ENCODE measurements around the gene HEATR3.

The HEATR3 gene

DNA sequence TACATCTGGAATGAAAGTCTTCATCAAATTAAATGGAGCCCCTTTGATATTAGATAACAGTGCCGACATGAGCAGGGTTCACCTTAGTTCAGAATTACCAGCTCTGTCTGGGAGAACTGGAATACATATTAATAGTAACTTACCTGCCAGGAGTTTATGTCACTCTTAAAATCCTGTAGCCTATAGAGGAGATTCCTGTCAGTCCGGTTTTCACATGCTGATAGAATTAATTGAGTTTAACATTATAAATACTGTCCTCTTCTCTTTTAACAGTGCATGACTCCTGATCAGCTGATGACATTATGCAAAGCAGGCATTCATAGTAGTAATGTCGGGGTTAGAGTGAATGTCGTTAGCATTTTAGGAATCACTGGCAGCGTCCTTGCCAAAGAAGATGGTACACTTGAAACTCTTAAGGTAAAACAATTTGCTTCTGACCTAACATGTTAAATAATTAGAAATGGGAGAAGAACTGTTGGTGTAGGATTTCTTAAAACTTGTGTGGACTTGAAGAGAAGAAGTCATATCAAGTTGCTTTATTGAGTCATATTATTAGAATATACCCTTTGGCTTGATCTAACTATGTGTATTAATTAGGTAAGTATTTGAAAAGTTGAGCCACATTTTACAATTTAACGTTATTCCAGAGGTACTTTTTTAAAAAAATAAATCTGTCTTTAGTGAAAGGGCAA is 34.3 kb downstream of the HEATR3 start:
- H2AFZ ChIP-seq (ENCODE audit: insufficient read depth, low read length, poor library complexity) = no peak overlapping the region
- H2AK5ac ChIP-seq (ENCODE audit: low read length) = no peak overlapping the region
- H4K8ac ChIP-seq (ENCODE audit: low read depth, low read length) = no peak overlapping the region
- H3K4me2 ChIP-seq (ENCODE audit: low read length) = no peak overlapping the region
- H3K23ac ChIP-seq (ENCODE audit: low read length) = no peak overlapping the region
- no peaks in the 10 kb centered on the region for H3K79me2 ChIP-seq (ENCODE audit: control insufficient read depth, insufficient read depth, low read length, poor library complexity)
- H3K4ac ChIP-seq (ENCODE audit: low read depth, low read length) = no peak overlapping the region
- H3K4me3 ChIP-seq (ENCODE audit: low read depth, low read length) = no peak overlapping the region
- H2BK120ac ChIP-seq (ENCODE audit: insufficient read depth, low read length, poor library complexity) = no peak overlapping the region
- H3K27ac ChIP-seq (ENCODE audit: low read depth, low read length) = no peak overlapping the region
- no peak overlapping the region for H2BK12ac ChIP-seq (ENCODE audit: low read length)
- no peaks in the 10 kb centered on the region for H3K9me3 ChIP-seq (ENCODE audit: insufficient read depth, low read depth, low read length)
- H3K9ac ChIP-seq (ENCODE audit: low read length) = no peak overlapping the region
- H2BK5ac ChIP-seq (ENCODE audit: low read depth, low read length, poor library complexity) = no peak overlapping the region
- DNase-seq = no peak
- H3K36me3 ChIP-seq (ENCODE audit: control insufficient read depth in 1 of 2, insufficient read depth in 2 of 2, low read length in 2 of 2) = peaks cover 13 to 20% of the 10 kb centered on the region in 2 experiments
- H3K27me3 ChIP-seq (ENCODE audit: insufficient read depth, low read length) = no peaks in the 10 kb centered on the region
- H4K12ac ChIP-seq (ENCODE audit: low read depth, low read length) = no peak overlapping the region
- no peak overlapping the region for H3K18ac ChIP-seq (ENCODE audit: low read length)
- H3K14ac ChIP-seq (ENCODE audit: low read length) = no peak overlapping the region
- H4K91ac ChIP-seq (ENCODE audit: low read depth, low read length) = no peak overlapping the region
- no peaks in the 10 kb centered on the region for H3K4me1 ChIP-seq (ENCODE audit: control insufficient read depth in 1 of 2, insufficient read depth in 2 of 2, low read length in 2 of 2)
- H3K79me1 ChIP-seq (ENCODE audit: low read length) = no peaks in the 10 kb centered on the region
- WGBS (ENCODE audit: extremely low coverage, insufficient coverage, insufficient read length) = no CpG with 5 or more reads among the region's 6 CpGs

DNA sequence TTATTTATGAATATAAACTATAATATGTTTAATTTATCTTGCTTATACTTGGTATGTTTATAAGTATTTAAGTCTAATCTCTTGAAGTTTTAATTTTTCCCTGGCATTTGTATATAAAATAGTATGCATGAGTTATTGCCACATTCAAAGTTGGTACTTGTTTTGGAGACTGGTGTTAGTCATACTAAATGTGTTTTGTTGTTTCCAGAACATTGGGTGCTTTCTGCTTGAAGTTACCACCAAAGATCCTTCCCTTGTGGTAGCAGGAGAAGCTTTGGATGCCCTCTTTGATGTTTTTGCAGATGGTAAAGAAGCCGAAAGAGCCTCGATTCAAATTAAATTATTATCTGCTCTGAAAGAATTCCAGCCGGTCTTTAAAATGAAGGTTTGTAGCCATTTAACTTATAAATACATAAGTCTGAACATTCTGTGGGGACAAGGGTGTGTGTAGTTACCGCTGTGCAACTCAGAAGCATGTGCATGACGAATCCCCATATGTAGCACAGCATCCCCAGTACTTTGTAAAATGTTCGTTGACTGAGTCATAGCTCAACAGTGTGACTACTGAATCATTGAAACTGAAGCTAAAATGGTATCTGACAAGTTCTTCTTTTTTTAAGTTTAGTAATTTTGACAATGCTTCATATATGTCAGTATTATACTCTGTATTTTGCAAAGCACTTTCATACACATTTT is 36.4 kb downstream of the HEATR3 start:
- Histone ChIP-seq H3K27ac (ENCODE audit: low read depth, low read length) (no peak overlapping the region), H3K9me3 (ENCODE audit: insufficient read depth, low read depth, low read length) (no peaks in the 10 kb centered on the region), H4K12ac (ENCODE audit: low read depth, low read length) (no peak overlapping the region), H3K23ac (ENCODE audit: low read length) (no peak overlapping the region), H3K9ac (ENCODE audit: low read length) (no peak overlapping the region), H3K79me2 (ENCODE audit: control insufficient read depth, insufficient read depth, low read length, poor library complexity) (no peaks in the 10 kb centered on the region), H3K27me3 (ENCODE audit: insufficient read depth, low read length) (no peaks in the 10 kb centered on the region), H3K4me3 (ENCODE audit: low read depth, low read length) (no peak overlapping the region), H2AK5ac (ENCODE audit: low read length) (no peak overlapping the region), H3K36me3 (ENCODE audit: control insufficient read depth in 1 of 2, insufficient read depth in 2 of 2, low read length in 2 of 2) (peaks cover 17 to 21% of the 10 kb centered on the region in 2 experiments), H2BK12ac (ENCODE audit: low read length) (no peak overlapping the region), H3K4me1 (ENCODE audit: control insufficient read depth in 1 of 2, insufficient read depth in 2 of 2, low read length in 2 of 2) (no peaks in the 10 kb centered on the region), H4K91ac (ENCODE audit: low read depth, low read length) (no peak overlapping the region), H3K4ac (ENCODE audit: low read depth, low read length) (no peak overlapping the region), H3K18ac (ENCODE audit: low read length) (no peak overlapping the region), H4K8ac (ENCODE audit: low read depth, low read length) (no peak overlapping the region), H3K79me1 (ENCODE audit: low read length) (no peaks in the 10 kb centered on the region), H2AFZ (ENCODE audit: insufficient read depth, low read length, poor library complexity) (no peak overlapping the region), H3K14ac (ENCODE audit: low read length) (no peak overlapping the region), H2BK120ac (ENCODE audit: insufficient read depth, low read length, poor library complexity) (no peak overlapping the region), H2BK5ac (ENCODE audit: low read depth, low read length, poor library complexity) (no peak overlapping the region), H3K4me2 (ENCODE audit: low read length) (no peak overlapping the region)
- no CpG with 5 or more reads among the region's 6 CpGs for WGBS (ENCODE audit: extremely low coverage, insufficient coverage, insufficient read length)
- peak in 1 of 2 donors; percentile 41 for DNase-seq

DNA sequence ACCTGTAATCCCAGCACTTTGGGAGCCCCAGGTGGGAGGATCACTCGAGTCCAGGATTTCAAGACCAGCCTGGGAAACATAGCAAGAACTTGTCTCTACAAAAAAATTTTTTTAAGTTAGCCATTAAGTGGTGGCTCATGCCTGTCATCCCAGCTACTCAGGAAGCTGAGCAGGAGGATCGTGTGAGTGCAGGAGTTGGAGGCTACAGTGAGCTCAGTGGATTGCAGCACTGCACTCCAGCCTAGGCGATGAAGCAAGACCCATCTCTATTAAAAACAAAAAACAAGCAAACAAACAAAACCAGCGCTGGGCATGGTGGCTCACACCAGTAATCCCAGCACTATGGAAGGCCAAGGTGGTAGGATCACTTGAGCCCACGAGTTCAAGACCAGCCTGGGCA is 38.0 kb downstream of the HEATR3 start:
- H3K79me2 ChIP-seq (ENCODE audit: control insufficient read depth, insufficient read depth, low read length, poor library complexity) = no peaks in the 10 kb centered on the region
- WGBS (ENCODE audit: extremely low coverage, insufficient coverage, insufficient read length) = no CpG with 5 or more reads among the region's 5 CpGs
- no peak overlapping the region for H4K12ac ChIP-seq (ENCODE audit: low read depth, low read length)
- no peak overlapping the region for H3K9ac ChIP-seq (ENCODE audit: low read length)
- H3K4ac ChIP-seq (ENCODE audit: low read depth, low read length) = no peak overlapping the region
- no peak overlapping the region for H2AK5ac ChIP-seq (ENCODE audit: low read length)
- no peak overlapping the region for H3K23ac ChIP-seq (ENCODE audit: low read length)
- no peaks in the 10 kb centered on the region for H3K4me1 ChIP-seq (ENCODE audit: control insufficient read depth in 1 of 2, insufficient read depth in 2 of 2, low read length in 2 of 2)
- no peak overlapping the region for H2AFZ ChIP-seq (ENCODE audit: insufficient read depth, low read length, poor library complexity)
- H4K91ac ChIP-seq (ENCODE audit: low read depth, low read length) = no peak overlapping the region
- H3K9me3 ChIP-seq (ENCODE audit: insufficient read depth, low read depth, low read length) = no peaks in the 10 kb centered on the region
- no peaks in the 10 kb centered on the region for H3K27me3 ChIP-seq (ENCODE audit: insufficient read depth, low read length)
- no peaks in the 10 kb centered on the region for H3K79me1 ChIP-seq (ENCODE audit: low read length)
- no peak overlapping the region for H3K18ac ChIP-seq (ENCODE audit: low read length)
- H3K36me3 ChIP-seq (ENCODE audit: control insufficient read depth in 1 of 2, insufficient read depth in 2 of 2, low read length in 2 of 2) = peaks cover 17 to 21% of the 10 kb centered on the region in 2 experiments
- no peak overlapping the region for H2BK12ac ChIP-seq (ENCODE audit: low read length)
- no peak overlapping the region for H4K8ac ChIP-seq (ENCODE audit: low read depth, low read length)
- no peak overlapping the region for H3K4me2 ChIP-seq (ENCODE audit: low read length)
- DNase-seq = peak in 1 of 2 donors; percentile 25
- H3K14ac ChIP-seq (ENCODE audit: low read length) = no peak overlapping the region
- H2BK5ac ChIP-seq (ENCODE audit: low read depth, low read length, poor library complexity) = no peak overlapping the region
- H2BK120ac ChIP-seq (ENCODE audit: insufficient read depth, low read length, poor library complexity) = no peak overlapping the region
- no peak overlapping the region for H3K27ac ChIP-seq (ENCODE audit: low read depth, low read length)
- H3K4me3 ChIP-seq (ENCODE audit: low read depth, low read length) = no peak overlapping the region

DNA sequence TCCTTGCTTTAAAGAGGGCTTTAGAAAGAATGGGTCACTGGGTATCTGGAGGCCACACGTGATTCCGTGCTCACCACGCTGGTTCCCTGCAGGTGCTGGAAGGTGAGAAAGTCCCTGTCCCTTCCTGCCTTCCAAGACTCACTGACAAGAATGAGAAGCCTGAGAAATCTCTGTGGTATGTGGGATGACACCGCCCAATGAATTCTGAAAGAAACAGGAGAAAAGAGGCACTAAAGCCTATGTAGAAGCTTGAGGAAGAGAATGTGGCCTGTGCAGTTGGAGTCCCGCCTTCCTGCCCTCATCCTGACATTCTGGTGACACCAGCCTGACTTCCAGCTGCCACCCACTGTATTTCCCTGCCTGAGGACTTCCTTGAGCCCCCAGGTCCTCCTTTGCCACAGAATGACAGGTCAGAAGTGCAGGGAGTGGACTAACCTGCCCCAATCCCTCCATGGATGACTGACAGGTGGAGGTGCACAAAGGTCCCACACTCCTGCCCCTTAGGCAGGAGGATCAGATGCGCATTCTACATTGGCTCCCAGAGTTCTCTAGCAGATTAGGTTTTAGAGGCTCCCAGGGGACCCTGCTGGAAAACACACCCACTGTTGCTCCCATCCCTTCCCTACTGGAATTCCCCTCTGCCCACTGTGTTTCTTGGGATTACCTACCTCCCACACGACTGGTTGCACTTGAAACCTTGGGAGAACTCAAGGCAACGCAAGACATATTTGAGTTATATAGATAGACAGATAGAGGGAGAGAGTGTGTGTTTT is 48.8 kb downstream of the HEATR3 start:
- Histone ChIP-seq H3K18ac (ENCODE audit: low read length) (no peak overlapping the region), H3K4me1 (ENCODE audit: control insufficient read depth in 1 of 2, insufficient read depth in 2 of 2, low read length in 2 of 2) (peaks cover 0 to 6% of the 10 kb centered on the region in 2 experiments), H3K36me3 (ENCODE audit: control insufficient read depth in 1 of 2, insufficient read depth in 2 of 2, low read length in 2 of 2) (no peaks in the 10 kb centered on the region), H3K23ac (ENCODE audit: low read length) (no peak overlapping the region), H4K12ac (ENCODE audit: low read depth, low read length) (no peak overlapping the region), H3K79me2 (ENCODE audit: control insufficient read depth, insufficient read depth, low read length, poor library complexity) (no peaks in the 10 kb centered on the region), H4K91ac (ENCODE audit: low read depth, low read length) (no peak overlapping the region), H2BK5ac (ENCODE audit: low read depth, low read length, poor library complexity) (no peak overlapping the region), H3K9ac (ENCODE audit: low read length) (no peak overlapping the region), H3K4me3 (ENCODE audit: low read depth, low read length) (no peak overlapping the region), H3K14ac (ENCODE audit: low read length) (no peak overlapping the region), H2AK5ac (ENCODE audit: low read length) (no peak overlapping the region), H3K27ac (ENCODE audit: low read depth, low read length) (no peak overlapping the region), H4K8ac (ENCODE audit: low read depth, low read length) (no peak overlapping the region), H3K4ac (ENCODE audit: low read depth, low read length) (no peak overlapping the region), H2AFZ (ENCODE audit: insufficient read depth, low read length, poor library complexity) (no peak overlapping the region), H2BK120ac (ENCODE audit: insufficient read depth, low read length, poor library complexity) (no peak overlapping the region), H3K9me3 (ENCODE audit: insufficient read depth, low read depth, low read length) (no peaks in the 10 kb centered on the region), H3K27me3 (ENCODE audit: insufficient read depth, low read length) (no peaks in the 10 kb centered on the region), H2BK12ac (ENCODE audit: low read length) (no peak overlapping the region), H3K79me1 (ENCODE audit: low read length) (no peaks in the 10 kb centered on the region), H3K4me2 (ENCODE audit: low read length) (no peak overlapping the region)
- WGBS (ENCODE audit: extremely low coverage, insufficient coverage, insufficient read length) = no CpG with 5 or more reads among the region's 8 CpGs
- peak; percentile 96 to 97 for DNase-seq
